ENCODE results near the gene NCF2.
A peak's percentile ranks its signal among the peaks of the same experiment; 100 is the strongest.

Gene NCF2

DNA sequence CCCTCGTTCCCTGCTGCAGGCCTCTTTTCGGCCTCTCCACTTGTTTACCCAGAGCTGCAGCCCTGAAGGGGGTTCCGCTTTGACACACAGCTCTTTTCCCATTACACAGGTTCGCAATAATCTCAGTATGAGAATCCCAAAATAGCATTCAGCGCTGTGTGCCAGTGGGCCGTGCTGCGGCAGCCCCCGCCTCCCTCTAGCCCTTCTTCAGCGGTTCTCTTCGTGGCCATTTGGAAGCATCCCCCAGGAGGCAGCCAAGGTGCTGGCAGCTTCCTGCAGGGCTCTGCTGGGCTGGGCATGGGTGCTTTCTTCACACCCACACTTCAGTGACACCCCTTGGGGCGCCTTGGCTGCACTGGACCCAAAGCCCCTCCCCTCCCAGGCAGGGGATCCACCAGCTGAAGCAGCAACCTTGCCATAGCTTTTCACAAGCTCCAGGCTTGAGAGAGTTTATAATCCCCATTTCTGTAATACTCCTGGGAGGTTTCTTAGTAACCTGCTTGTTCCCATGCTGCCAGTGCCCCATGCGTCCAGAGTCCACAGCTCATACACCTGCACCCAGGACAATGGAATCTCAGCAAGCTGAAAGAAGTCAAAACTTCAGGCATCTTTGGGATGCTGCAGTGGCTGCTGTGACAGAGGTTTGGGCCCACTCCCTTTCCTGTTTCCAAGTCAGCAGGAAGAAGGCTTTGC lies 8.1 kb downstream of the NCF2 start:
- no peak for DNase-seq

DNA sequence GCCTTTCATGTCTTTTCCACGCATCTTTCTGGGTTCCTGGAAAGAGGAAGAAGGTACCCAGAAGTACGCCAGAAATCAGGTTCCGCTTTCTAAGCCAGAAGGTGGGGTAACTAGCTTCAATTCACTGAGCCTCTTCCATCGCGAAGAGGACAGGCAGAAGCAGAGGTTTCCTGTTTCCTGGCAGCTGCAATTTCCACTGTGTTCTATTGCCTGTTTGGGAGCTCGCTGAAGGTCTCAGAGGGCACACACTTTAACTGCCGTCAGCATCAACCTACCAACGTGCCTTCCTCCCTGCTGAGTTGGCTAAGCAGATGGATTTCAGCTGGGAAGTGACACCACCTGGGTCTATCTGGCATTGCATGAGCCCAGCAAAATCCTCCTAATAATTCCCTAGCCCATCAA lies 10.0 kb downstream of the NCF2 start:
- DNase-seq, result peak; percentile 98

DNA sequence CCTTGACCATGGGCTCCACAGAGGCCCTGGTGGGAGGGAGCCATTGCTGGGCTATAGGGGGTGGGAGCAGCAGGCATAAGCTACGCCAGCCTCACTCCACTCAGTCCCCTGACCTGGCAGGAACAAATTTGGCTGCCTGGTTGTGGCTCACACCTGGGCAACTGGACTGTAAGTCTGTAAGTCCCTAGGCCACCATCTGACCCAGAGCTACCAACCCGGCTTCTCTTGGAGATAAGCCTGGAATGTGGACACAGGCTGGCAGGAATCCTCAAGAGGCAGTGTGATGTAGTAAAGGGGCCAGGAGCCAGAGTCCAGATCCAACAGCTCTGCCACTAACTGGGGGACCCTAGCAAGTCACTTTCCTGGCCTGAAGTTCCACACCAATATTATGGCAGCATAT lies 11.4 kb downstream of the NCF2 start:
- no peak for DNase-seq

DNA sequence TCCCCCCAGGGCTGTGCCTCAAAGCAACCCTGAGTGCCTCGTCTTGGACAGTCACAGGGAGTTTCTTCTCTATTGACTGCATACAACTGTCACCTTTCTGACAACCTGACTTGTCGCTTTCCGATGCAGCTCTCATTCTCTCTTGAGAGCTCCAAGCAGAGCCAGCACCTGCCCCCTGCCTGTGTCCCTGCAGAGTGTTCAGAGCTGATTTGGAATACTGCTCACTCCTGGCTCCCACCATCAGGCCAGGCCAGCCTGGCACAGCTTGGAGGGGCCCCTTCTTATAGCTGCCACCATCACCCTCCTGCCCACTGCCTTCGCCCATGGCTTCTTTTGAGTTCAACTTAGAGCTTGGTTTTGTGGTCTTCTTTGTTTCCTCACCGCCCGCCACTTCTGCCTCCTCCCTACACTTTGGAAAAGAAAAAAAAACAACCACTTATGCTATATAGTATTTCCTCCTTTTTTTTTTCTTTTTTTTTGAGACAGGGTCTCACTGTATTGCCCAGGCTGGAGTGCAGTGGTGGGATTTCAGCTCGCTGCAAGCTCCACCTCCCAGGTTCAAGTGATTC lies 12.3 kb downstream of the NCF2 start:
- no peak for DNase-seq

DNA sequence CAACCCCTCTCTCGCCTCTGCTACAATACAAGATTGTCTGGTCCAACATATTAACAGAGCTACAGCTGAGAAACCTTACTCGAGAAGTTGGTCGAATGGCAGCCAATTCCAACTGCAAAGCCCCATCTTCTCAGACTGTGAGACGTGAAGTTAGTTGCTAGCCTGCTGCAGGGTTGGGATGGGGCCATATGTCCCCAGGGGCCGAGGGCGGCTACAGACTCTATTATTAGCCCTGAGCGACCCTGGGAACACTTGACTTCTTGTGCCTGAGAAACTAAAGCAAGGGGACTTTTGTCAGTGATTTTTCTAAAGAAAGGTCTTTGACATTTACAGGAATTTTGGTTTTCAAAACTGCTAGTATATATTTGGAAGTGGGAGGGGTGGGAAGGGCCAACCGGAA lies 13.7 kb downstream of the NCF2 start:
- no peak for DNase-seq

DNA sequence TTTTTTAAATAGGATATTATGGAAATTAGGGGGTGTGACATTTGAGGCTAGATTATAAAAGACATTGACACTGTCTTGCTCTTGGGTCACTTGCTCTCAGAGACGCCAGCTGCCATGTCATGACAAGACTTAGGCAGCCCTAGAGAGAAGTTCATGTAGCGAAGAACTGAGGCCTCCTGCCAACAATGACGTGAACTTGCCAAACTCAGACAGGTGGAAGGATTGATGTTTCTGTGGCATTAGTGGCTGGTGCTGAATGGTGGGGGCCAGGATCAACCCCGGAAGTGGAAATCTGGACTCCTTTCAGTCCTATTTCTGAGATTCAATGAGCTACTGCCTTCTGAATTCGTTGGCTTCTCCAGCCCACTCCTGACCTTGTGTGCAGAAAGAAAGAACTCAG lies 14.7 kb downstream of the NCF2 start:
- no peak for DNase-seq

- no peak for DNase-seq
Observed at GRCh38 chr1:183572721-183573120, 17.5 kb downstream of the NCF2 start.

- no peak for DNase-seq
Observed at GRCh38 chr1:183571678-183572268, 18.5 kb downstream of the NCF2 start.

GRCh38 chr1:183570451-183570850 lies 19.8 kb downstream of the NCF2 start:
- no peak for DNase-seq

DNA sequence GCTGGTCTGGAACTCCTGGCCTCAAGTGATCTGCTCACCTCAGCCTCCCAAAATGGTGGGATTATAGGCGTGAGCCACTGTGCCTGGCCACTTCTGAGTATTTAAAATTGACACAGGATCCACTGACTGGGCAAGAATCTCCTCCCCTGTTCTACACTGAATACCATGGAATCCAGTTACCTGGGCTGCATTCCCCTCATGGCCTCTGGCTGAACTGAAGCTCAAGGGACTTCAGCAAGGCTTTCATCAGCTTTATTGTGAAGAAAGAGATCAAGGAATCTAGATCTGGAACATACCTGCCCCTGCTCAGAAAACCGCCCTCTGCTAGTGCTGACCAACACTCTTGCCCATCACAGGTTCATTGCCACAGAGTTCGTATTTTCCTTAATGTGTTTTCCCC lies 20.5 kb downstream of the NCF2 start:
- DNase-seq, result no peak

DNA sequence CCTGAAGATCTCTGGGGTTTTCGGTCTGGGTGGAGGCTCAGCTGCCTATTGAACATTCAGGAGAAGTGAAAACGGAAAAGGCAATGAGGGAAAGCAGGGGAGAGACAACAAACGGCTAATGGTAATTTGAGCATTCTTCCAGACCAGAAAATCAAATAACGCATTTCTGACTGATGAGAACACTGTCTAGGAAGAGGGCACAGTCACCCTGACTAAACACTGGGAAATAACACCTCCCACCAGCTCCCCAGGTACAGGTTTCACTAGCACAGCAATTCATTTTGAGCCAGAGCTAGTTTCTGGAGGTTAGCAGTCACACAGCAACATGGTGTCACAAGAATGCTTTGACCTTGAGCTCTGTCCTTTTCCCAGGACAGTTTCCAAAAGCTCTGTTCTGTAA lies 21.1 kb downstream of the NCF2 start:
- peak; percentile 18 for DNase-seq

- DNase-seq, result no peak
Observed at GRCh38 chr1:183568176-183569021, 21.9 kb downstream of the NCF2 start.

DNA sequence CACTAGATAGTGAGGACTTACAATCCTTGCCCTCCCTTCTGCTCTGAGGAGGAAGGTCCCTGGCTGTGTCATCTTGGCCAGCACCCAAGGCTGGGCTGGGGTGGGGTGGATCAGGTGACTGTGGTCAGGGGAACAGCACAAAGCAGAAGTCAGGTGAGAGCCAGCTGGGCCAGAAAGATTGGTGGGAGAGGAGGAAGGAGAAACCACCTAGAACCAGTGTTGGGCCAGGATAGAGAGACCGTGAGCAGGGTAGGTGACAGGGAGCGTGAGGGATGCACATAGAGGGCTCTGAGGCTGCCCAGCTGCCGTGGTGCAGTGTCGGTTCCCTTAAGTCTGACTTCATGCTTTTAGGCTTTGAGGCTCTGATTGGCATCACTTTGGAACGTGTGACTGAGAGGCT lies 22.7 kb downstream of the NCF2 start:
- DNase-seq, result peak; percentile 71

GRCh38 chr1:183566026-183566425 lies 24.2 kb downstream of the NCF2 start:
- no peak for DNase-seq

DNA sequence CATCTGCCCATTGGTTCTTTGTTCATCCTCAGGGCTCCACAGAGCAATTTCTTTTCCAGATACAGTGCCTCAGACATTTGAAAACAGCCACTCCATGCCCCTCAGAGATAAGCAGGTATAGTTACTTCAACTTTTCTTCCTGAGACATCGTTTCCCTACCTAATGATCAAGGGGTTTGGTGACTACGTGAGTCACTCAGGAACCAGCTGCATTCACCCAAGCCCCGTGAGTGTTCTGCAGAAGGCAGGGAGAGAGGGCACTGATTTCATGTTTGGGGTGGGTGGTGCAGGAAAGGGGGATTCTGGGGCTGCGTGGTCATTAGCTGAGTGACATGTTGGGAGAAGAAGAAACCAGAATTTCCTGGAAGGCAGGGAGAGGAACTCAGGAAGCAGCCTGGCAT lies 25.0 kb downstream of the NCF2 start:
- DNase-seq, result no peak

- DNase-seq, result no peak
Observed at GRCh38 chr1:183562701-183563100, 27.6 kb downstream of the NCF2 start.

DNA sequence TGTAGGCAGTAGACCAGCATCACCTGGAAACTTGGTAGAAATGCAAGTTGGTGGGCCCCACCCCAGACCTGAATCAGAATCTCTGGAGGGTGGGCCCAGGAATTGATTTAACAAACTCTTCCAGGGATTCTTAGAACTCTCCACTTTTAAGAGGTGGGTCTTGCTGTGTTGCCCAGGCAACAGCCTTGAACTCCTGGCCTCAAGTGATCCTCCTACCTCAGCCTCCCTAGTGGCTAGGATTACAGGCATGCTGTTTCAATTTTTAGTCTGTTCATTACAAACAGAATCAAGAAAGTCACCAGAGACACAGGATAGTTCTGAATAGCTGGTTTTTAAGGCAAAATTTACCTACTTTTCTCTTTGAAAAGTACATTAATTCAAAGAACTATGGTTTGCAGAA lies 31.2 kb downstream of the NCF2 start:
- no peak for DNase-seq

DNA sequence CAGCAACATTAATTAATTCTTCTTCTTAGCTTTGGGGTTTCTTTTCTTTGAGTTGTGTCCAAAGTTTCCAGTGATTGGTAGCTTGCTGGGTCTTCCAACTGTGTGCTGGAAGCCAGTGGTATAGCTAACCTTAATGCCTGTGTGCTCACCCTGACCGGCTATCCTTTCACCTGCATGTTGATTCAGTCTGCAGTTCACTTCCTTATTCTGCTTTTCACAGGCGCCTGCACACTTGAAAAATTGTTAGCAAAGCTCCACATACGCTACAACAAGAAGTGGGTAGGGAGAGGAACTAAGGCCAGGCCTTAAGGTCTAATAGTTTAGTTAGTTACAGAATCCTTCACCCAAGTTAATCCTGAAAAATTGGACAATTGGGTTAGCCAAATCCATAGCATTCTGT lies 35.7 kb downstream of the NCF2 start:
- no peak for DNase-seq

DNA sequence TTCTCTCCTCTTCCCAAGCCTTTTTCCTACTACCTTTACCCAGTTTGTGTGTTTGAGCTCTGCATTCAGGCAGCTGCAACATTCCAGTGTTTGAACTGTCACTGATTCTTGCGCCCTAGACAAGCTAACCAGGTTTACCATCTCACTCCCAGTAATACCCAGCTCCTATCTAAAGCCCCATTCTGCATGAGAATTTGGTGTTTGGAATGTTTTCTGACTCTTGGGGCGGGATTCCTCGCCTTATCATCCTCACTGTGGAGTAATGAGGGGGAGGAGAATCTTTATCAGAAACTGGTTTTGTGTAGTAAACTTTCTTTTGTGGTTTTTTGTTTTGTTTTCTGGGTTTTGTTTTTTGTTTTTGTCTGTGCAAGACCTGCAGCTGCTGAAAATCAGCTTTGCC lies 36.5 kb downstream of the NCF2 start:
- DNase-seq, result no peak

- no peak for DNase-seq
Observed at GRCh38 chr1:183553331-183553730, 36.9 kb downstream of the NCF2 start.

DNA sequence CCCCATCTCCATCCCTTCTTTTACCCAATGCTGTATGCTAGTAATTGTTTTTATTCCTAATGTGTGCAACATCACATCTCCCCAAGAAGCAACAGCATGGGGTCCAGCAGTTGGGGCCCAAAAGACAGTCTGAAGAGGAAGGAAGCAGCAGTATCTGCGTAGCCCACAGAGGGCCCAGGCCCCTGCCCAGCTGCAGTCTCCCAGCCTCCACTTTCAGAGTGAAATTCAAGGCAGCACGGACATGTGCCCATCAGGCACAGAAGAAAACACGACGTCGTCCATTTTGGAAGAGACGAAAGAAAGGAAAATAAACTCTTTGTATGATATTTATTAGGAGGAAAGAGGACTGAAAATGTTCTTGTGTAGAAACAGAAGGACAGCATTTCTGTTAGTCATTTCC lies 37.4 kb downstream of the NCF2 start:
- no peak for DNase-seq

GRCh38 chr1:183552441-183552840 lies 37.8 kb downstream of the NCF2 start:
- no peak for DNase-seq

DNA sequence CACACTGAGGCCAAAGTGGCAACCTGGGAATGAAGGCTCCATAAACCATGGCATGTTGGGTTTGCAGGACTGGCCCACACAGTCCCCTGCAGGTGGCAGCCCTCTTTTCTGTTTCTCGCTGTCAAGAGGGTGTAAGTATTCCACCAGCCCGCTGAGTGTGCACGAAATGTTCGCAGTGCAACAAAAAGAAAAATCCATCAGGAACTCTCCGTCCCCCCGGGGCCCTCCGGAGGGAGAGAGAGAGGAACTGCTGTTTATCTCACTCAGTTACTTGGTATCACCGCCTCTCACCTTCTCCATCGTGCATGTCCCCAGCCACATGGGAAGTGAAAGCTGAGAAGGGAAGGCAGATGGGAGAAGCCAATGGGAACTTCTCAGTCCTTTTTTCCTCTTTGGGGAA lies 38.3 kb downstream of the NCF2 start:
- no peak for DNase-seq

DNA sequence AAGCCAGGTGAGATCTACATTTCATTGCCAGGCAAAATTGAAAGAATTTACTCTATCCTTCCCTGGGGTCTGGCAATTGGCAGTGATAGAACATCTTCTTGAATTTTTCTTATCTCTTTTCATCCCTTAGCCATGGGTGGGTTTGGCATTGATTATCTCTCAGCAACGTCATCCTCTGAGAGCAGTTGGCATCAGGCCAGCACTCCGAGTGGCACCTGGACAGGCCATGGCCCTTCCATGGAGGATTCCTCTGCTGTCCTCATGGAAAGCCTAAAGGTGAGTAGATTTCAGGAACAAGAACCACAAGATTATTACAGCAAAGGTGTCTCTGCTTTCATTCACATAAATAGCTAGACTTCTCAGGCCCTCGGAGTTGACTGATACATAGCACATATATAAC lies 39.3 kb downstream of the NCF2 start:
- no peak for DNase-seq
